ENCODE data around the gene EFCAB7.
A peak's percentile ranks its signal among the peaks of the same experiment; 100 is the strongest.

Gene EFCAB7

DNA sequence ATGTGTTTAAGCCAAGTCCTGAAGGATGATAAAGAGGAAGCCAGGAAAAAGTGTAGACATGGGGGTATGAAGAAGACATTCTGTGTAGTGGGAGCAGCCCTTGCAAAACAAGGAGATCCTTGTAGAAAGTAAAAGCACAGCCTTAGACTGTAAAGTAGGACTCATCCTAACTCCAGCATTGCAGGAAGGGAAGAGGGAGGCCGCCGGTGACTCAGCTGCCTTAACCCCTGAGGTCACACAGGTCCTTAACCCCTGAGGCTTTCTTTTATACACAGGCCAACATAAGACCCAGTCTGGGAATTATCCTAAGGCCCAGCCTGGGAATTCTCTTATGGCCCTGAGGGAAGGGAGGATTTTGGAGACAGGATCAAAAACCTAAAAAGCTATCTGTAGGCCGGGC, 87.9 kb downstream of the EFCAB7 start:
- DNase-seq: no peak

DNA sequence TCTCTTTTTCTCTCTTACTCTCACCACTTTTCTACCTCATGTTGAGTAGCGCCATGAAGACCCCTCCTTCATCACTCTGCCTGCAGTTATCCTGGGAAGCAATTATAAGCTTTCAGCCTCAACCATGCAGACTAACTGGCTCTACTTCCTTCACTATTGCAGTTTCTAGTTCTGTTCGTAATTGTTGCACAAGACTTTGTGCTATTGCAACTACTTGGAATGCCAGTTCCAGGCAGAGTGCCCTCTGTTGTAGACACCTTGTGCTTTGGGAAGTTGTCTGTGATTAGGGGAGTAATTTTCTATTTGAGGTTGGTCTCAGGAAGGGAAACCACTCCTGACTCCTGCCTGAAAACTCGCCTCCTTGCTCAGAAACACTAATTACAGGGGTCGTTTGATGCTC, 89.2 kb downstream of the EFCAB7 start:
- DNase-seq: no peak

DNA sequence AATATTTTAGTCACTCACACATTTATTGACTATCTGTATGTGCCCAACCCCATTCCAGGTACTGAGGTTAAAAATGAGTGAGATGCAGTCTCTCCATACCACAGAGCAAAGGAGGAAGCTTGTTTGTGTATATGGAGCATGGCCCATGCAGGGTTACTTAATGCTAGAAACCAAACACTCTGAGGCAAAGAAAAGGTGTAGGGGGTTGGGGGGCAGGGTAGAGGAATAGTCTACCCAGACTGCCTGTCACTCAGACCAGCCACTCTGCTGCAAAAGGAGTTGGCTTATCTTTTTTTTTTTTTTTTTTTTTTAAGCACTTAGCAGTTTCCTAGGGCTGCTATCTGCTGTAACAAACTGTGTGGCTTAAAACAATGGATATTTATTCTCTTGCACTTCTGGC, 89.6 kb downstream of the EFCAB7 start:
- no peak for DNase-seq

GRCh38 chr1:63615768-63616420, 92.6 kb downstream of the EFCAB7 start:
- DNase-seq: peak; percentile 52

DNA sequence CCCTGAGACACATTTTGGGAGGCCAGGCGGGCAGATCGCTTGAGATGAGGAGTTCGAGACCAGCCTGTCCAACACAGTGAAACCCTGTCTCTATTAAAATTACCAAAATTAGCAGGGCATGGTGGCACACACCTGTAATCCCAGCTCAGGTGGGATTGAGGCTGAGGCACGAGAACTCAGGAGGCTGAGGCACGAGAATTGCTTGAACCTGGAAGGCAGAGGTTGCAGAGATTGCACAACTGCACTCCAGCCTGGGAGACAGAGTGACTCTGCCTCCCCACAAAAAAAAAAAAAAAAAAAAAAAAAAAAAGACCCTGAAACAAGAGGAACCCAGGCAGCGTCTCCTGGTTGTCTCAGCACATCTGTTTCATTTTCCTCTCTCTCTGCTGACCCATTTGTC, 94.1 kb downstream of the EFCAB7 start:
- no peak for DNase-seq

DNA sequence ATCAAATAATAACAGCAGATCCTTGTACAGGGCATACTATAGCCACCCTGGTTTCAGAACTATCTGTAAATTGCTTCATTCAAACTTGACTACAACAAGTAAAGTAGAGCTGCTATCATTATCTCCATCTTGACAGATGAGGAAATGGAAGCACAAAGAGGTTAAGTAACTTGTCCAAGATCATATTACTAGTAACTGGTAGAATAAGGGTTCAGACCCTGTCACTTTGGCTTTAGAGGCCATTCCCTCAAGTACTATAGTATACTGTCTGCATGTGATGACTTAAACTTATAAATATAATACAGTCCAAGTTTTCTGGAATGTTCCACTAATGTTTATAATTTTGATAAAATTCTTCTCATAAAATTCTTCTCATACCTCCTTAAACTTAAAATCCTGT, 94.7 kb downstream of the EFCAB7 start:
- DNase-seq: no peak

DNA sequence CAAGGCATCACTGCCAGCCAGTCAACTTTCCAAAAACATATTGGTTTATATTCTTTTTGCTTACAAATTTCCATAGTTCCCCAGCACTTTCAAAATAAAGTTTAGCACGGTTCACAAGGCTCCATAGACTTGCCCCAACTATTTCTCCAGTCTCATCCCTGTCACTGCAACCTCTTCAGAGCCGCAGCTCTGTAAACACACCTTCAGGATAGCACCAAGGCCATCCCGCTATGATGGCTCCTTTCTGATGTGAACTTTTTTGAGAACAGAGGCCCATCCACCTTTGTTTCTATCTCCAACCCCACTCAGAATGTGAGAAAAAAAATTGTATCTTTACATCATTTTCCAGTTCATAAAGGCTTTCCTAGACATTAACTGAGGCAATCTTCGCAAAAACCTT, 96.2 kb downstream of the EFCAB7 start:
- no peak for DNase-seq

GRCh38 chr1:63620671-63621070, 97.3 kb downstream of the EFCAB7 start:
- DNase-seq: no peak

GRCh38 chr1:63621075-63621474, 97.8 kb downstream of the EFCAB7 start:
- DNase-seq: no peak

- DNase-seq: no peak
Measured at GRCh38 chr1:63621698-63622097, 98.4 kb downstream of the EFCAB7 start.

All from activated naive CD4-positive, alpha-beta T cell treated with Interleukin-2 at 50 U/mL for 16 hours (primary cell).